Measurements from ENCODE around the gene SS18L1. TPM values are rescaled to one million over a fixed set of nuclear protein-coding genes. Genes with fewer than 3 reads are reported as not detected.
A peak's percentile ranks its signal among the peaks of the same experiment; 100 is the strongest.

SS18L1 gene
- total and polyA plus RNA-seq, 8 donors, result 5.5 to 34.8 (median 9.3) TPM

DNA sequence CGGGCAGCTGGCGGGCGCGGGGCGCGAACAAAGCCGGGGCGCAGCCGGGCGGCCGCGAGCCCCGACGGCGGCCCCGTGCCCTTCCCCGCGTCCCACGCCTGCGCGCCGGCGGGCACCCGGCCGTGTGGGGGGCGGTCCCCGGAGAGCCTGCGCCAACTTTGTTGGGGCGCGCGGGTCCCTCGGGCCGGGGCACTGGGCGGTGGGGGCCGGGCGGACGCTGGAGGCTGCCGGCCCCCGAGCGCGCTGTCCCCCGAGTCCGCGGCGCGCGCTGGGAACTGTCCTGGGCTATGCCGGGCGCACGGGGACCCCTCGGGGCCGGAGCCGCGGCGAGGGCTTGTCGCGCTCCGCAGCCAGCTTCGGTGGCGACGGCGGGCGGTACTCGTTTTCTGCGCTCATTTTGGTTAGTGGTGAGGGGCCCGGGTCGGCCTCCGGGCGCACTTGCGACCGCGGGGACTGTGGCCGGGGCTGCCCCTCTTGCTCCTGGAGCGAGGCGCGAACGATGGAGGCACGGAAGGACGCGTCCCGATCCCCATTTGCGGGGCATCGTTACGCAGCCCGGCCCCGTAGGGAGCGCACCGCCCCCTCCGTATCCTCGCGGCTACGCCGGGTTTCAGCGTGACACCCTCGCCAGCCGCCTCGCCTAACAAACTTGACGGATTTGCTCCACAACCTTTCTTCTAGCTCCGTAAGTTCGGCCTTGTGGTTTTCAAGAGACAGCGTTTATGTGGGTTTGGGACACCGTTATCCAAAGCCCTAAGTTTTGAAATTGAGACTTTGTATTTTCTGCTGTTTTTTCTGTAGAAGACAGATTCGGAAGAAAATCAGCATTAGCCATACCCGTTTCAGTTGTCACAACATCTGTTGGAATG is 622 bp downstream of the SS18L1 start:
- no peaks in the 10 kb centered on the region for H3K27me3 ChIP-seq
- TF ChIP-seq EP300 (IDR thresholded peaks at IDR 0.05), result no peak
- TF ChIP-seq POLR2AphosphoS5 (IDR thresholded peaks at IDR 0.05), result peak; percentile 35 to 58 (median 50)
- H3K36me3 ChIP-seq, result peaks cover 12 to 16% (median 15%) of the 10 kb centered on the region in 4 donors
- peaks cover 30 to 73% (median 49%) of the 10 kb centered on the region in 4 donors for H3K4me1 ChIP-seq
- 0 to 1% (median 1%) methylated on average over 37 to 104 of the region's 104 CpGs for WGBS, 5 donors
- peak overlapping the region; percentile 89 to 98 (median 92) for H3K4me3 ChIP-seq
- no peaks in the 10 kb centered on the region for H3K9me3 ChIP-seq
- peak overlapping the region; percentile 90 to 100 (median 99) for H3K27ac ChIP-seq
- intact Hi-C loops (cut with DNase I; ENCODE audit: low total_unique reads), result no loop called here
- DNase-seq, result peak; percentile 57 to 87

DNA sequence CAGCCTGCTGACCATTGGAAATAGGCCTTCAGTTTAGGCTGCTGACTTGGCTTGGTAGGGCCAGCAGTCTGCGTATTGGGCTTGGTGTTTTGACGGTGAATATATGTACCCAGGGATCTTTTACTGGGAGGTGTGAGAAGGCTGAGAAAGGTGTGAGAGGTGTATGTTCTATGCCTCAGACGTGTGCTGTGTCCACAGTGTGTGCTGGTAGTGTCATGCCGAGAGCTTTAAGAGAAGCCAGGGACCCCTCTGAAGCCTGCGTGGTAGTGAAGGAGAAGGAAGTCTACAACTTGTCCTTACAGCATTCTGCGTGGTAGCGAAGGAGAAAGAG is 2.1 kb downstream of the SS18L1 start:
- H3K4me3 ChIP-seq, result no peak overlapping the region
- 92 to 96% (median 94%) methylated on average over 7 of the region's 7 CpGs for WGBS, 5 donors
- peaks cover 25 to 70% (median 49%) of the 10 kb centered on the region in 4 donors for H3K4me1 ChIP-seq
- no peak for TF ChIP-seq POLR2A (IDR thresholded peaks at IDR 0.05)
- TF ChIP-seq, protein P1, sequence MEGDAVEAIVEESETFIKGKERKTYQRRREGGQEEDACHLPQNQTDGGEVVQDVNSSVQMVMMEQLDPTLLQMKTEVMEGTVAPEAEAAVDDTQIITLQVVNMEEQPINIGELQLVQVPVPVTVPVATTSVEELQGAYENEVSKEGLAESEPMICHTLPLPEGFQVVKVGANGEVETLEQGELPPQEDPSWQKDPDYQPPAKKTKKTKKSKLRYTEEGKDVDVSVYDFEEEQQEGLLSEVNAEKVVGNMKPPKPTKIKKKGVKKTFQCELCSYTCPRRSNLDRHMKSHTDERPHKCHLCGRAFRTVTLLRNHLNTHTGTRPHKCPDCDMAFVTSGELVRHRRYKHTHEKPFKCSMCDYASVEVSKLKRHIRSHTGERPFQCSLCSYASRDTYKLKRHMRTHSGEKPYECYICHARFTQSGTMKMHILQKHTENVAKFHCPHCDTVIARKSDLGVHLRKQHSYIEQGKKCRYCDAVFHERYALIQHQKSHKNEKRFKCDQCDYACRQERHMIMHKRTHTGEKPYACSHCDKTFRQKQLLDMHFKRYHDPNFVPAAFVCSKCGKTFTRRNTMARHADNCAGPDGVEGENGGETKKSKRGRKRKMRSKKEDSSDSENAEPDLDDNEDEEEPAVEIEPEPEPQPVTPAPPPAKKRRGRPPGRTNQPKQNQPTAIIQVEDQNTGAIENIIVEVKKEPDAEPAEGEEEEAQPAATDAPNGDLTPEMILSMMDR (IDR thresholded peaks at IDR 0.05), result no peak
- TF ChIP-seq EP300 (IDR thresholded peaks at IDR 0.05), result no peak
- TF ChIP-seq POLR2AphosphoS5 (IDR thresholded peaks at IDR 0.05), result no peak
- no peak for DNase-seq
- H3K27me3 ChIP-seq, result no peaks in the 10 kb centered on the region
- peaks cover 0 to 1% (median under 1%) of the 10 kb centered on the region in 4 donors for H3K36me3 ChIP-seq
- H3K27ac ChIP-seq, result no peak overlapping the region
- intact Hi-C loops (cut with DNase I; ENCODE audit: low total_unique reads), result no loop called here
- no peaks in the 10 kb centered on the region for H3K9me3 ChIP-seq

DNA sequence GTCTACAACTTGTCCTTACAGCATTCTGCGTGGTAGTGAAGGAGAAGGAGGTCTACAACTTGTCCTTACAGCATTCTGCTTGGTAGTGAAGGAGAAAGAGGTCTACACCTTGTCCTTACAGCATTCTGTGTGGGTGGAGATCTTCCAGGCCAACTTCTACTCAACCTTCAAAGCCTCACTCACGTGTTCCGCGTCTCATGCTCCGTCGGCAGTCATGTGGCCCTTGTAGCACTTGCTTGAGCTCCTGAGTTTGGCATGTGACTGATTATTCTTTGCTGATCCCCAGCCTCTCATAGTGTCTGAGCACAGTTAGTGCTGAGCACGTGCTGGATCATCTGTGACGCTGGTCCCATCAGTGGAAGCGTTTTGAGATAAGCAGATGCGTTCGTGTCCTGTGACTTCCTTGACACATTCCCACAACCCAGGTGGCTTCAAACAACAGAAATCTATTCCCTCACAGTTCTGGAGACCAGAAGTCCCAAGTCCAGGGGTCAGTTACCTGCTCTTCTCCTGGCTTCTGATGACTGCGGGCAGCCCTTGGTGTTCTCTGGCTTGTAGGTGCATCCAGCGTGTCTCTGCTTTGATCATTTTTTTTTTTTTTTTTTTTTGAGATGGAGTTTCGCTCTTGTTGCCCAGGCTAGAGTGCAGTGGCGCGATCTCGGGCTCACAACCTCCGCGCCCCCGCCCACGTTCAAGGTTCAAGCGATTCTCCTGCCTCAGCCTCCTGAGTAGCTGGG is 2.6 kb downstream of the SS18L1 start:
- Histone ChIP-seq H3K27ac (no peak overlapping the region), H3K4me3 (no peak overlapping the region), H3K36me3 (no peaks in the 10 kb centered on the region), H3K4me1 (peaks cover 20 to 70% (median 44%) of the 10 kb centered on the region in 4 donors), H3K9me3 (no peaks in the 10 kb centered on the region), H3K27me3 (no peaks in the 10 kb centered on the region)
- no peak for DNase-seq
- intact Hi-C loops (cut with DNase I; ENCODE audit: low total_unique reads), result no loop called here
- WGBS, 5 donors, result 93 to 95% (median 93%) methylated on average over 22 of the region's 22 CpGs
- TF ChIP-seq, protein P1 (IDR thresholded peaks at IDR 0.05), result no peak
- TF ChIP-seq POLR2A (IDR thresholded peaks at IDR 0.05) (no peak), POLR2AphosphoS5 (IDR thresholded peaks at IDR 0.05) (no peak), EP300 (IDR thresholded peaks at IDR 0.05) (no peak)

DNA sequence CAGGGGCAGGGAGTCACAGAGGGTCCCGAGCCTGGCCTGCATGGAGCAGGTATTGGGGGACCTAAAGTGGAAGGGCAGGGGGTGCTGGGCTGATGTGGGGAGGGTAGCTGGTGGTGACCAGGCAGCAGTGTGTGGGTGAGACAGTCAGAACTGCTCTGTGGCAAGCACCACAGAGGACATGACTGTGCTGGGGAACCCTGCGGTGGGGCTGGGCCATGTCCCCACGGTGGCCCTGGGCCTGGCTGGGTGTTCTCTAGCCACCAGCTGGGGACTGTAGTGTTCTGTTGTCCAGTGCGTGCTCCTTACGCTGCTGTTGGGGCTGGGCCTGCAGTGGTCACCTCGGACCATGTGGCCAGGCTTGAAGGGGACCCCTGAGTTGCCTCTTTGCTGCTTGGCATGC is 3.6 kb downstream of the SS18L1 start:
- Histone ChIP-seq H3K36me3 (peaks cover 0 to 2% (median under 1%) of the 10 kb centered on the region in 4 donors), H3K4me3 (no peak overlapping the region), H3K27ac (no peak overlapping the region), H3K9me3 (no peaks in the 10 kb centered on the region), H3K4me1 (peaks cover 11 to 64% (median 34%) of the 10 kb centered on the region in 4 donors), H3K27me3 (no peaks in the 10 kb centered on the region)
- no peak for TF ChIP-seq EP300 (IDR thresholded peaks at IDR 0.05)
- no peak for TF ChIP-seq POLR2A (IDR thresholded peaks at IDR 0.05)
- TF ChIP-seq POLR2AphosphoS5 (IDR thresholded peaks at IDR 0.05), result no peak
- TF ChIP-seq, protein P1 (IDR thresholded peaks at IDR 0.05), result no peak
- 82 to 99% (median 94%) methylated on average over 4 to 6 of the region's 6 CpGs for WGBS, 5 donors
- intact Hi-C loops (cut with DNase I; ENCODE audit: low total_unique reads), result no loop called here
- no peak for DNase-seq
